GM19351 (cell line): Measurements from ENCODE around the gene CELSR1.

Experiments used
- ATAC-seq: cut with Tn5 transposase; IDR thresholded peaks from one replicate; pipeline ENCODE4 v1.9.1; 2021; ENCODE audit warnings: mild to moderate bottlenecking, moderate library complexity; ENCODE audit not compliant: unreplicated experiment

Gene CELSR1

GRCh38 chr22:46462726-46463371 lies 74.6 kb downstream of the CELSR1 start:
- ATAC-seq, result no peak

- ATAC-seq, result no peak
Measured at GRCh38 chr22:46461566-46462180, 75.7 kb downstream of the CELSR1 start.

GRCh38 chr22:46460857-46461256 lies 76.6 kb downstream of the CELSR1 start:
- no peak for ATAC-seq

- ATAC-seq, result no peak
Measured at GRCh38 chr22:46459347-46460065, 77.9 kb downstream of the CELSR1 start.

GRCh38 chr22:46458525-46458924 lies 78.9 kb downstream of the CELSR1 start:
- no peak for ATAC-seq

DNA sequence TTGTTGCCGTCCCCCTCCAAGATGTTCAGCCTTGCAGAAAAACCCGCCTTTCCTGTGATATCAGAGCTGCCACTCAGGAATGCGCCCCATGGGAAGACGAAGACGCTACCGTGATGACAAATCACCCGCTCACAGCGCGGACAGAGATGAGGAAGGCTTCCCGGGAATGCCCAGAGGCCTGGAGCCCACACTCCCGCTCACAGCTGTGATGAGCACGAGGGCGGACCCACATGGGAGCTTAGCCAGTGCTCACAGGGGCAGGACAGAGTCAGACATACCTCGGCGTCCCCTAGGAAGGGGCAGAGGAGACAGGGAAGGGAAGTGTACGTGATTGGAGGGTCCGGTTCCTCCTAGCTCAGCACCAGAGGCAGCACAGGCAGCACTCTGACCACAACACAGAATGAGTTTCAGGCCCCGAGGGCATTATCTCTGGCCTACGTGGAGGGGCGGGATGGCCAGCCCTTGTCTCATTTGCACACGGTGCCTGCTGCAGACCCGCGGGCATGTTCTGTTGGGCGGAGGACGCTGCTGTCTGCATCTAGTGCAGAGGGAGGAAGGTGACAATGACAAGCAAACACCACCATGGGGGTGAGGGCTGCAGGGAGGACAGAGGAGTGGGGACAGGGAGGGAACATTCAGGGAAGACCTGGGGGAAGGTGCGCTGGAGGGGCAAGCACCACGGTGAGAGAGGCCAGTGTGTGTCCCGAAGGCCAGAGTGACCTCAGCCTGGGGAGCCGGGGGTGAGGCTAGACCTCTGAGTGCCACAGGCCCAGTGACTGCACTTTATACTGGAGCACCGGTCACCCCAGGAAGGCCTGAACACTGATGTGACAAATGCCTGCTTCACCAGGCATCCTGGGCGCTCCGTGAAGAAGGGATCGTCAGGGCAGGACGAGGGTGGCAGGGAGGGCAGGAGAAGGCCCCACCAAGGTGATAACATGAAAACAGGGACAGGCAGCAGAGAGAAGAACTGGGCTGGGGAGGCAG lies 79.6 kb downstream of the CELSR1 start:
- ATAC-seq, result no peak

DNA sequence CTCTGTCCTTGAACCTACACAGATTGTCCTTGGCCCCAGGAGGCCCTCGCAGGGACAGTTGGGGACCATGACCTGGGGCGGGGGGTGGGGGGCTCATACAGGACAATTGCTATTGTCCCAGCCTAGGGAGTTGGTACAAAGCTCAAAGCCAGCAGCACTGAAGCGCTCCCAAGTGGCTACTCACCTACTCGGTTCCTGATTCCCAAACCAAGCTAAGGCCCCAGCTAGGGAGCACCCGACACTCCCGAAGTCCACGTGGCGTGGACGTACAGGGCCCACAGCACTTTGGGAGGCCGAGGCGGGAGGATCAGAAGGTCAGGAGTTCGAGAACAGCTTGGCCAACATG lies 80.6 kb downstream of the CELSR1 start:
- ATAC-seq, result no peak

GRCh38 chr22:46455446-46455845 lies 82.0 kb downstream of the CELSR1 start:
- ATAC-seq, result no peak

- no peak for ATAC-seq
Measured at GRCh38 chr22:46454504-46455269, 82.7 kb downstream of the CELSR1 start.

- ATAC-seq, result no peak
Measured at GRCh38 chr22:46453829-46454503, 83.5 kb downstream of the CELSR1 start.

GRCh38 chr22:46453006-46453828 lies 84.2 kb downstream of the CELSR1 start:
- ATAC-seq, result no peak

DNA sequence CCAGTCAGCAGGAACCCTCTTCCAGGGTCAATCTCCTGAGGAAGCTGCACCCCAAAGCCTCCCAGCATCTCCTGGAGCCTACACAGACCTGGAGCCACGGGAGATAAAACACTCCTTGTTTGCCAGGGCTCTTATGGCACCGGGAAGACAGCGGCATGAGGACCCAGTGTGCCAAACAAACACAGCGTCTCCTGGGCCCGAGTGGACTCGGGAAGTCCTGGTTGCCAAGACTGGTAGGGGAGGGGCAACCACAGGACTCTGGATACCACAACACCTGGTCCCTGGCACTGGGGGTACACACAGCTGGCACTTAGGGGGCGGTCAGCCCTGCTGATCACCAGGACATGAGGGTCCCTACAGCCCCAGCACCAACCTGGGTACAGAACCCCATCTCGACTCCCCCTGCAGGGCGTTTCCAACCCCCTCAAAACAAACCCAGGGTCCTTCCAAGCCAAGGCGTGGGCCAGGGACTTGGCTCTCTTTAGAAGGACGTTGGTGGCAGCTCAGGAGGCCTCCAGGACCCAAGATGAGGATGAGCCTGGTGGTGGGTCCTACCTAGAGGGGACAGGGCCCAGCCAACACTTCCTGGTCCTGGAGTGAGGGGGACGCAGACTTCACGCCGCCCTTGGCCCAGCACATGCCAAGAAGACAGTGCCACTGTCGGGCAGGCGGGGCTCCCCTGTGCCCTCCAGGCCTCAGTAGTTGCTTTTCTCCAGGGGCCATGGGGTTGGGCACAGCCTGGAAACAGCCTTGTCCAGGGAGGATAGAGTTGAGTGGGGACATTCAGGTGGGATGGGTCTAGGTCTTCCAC lies 85.0 kb downstream of the CELSR1 start:
- ATAC-seq, result no peak

DNA sequence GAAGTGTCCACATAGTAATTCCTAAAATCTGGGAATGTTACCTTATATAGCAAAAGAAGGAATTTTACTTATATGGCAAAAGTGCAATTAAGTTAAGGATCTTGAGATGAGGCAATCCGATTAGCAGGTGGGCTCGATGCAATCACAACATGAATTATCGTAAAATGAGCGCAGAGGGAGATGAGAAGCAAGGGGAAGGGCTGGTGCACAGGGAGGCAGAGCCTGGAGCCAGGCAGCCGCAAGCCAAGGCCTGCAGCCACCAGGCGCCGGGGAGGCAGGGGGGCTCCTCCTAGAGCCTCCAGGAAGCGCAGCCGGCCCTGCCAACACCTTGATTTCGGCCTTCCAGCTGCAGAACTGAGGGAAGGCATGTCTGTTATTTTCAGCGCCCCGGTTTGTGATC lies 85.7 kb downstream of the CELSR1 start:
- no peak for ATAC-seq

GRCh38 chr22:46450931-46451561 lies 86.4 kb downstream of the CELSR1 start:
- no peak for ATAC-seq

DNA sequence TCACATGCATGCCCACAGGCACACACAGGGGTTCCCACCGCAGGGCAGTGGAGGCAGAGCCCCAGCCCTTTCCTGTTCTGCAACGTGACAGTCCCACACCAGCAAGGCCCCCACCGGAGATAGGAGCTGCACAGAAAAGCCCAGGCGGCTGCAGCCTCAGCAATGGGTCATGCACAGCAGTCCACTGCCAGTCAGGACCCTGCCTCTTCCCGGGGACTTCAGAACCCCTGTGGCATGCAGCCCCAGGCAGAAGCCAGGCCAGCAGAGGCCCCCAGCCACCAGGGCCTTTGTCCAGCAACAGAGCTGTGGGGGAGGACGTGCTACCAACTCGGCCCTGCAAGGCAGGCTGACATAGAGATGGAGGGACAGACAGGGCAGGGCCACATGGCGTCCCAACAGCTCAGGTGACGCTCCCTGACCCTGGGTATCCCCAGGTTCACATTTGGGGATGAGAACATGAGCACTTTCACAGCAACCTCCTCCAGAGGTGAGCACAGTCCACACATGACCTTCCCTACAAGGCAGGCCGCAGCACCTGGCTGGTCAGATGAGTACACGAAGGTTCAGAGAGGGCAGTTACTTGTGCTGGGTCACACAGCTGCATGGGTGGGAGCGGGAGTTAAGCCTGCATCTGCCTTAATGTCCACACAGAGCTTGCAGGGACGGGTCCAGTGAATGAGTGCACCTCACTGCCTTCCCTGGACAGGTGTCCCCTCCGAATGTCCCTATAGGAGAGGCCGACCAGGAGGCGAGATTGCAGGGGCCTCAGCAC lies 87.3 kb downstream of the CELSR1 start:
- no peak for ATAC-seq

- ATAC-seq, result no peak
Measured at GRCh38 chr22:46449116-46449691, 88.2 kb downstream of the CELSR1 start.

GRCh38 chr22:46448333-46448732 lies 89.1 kb downstream of the CELSR1 start:
- no peak for ATAC-seq
